Mammary epithelial cell (primary cell): Measurements from ENCODE around the gene F11R.

Experiments
- CTCF ChIP-seq, 2 donors: IDR thresholded peaks in 1 of 2; conservative IDR thresholded peaks in 1 of 2; 2 replicates each; pipeline ENCODE4 v1.5.1; 2011 to 2012; ENCODE audit warnings: inconsistent platforms in 2 of 2, low read length in 2 of 2, mild to moderate bottlenecking in 2 of 2, control low read depth in 1 of 2, low read depth in 1 of 2; ENCODE audit not compliant: insufficient read depth in 1 of 2; ENCODE audit errors: extremely low read depth in 1 of 2
- EZH2 ChIP-seq: IDR thresholded peaks from 2 replicates; pipeline ENCODE4 v1.6.1; 2012; ENCODE audit warnings: low read length, inconsistent platforms, borderline replicate concordance

- TF ChIP-seq CTCF (conservative IDR thresholded peaks at IDR 0.05 in 1 of 2, IDR thresholded peaks at IDR 0.05 in 1 of 2; ENCODE audit: extremely low read depth in 1 of 2, insufficient read depth in 1 of 2, low read depth in 1 of 2, low read length in 2 of 2) = no peak
- TF ChIP-seq EZH2 = no peak
Measured at GRCh38 chr1:160987359-160988050, 33.4 kb downstream of the F11R start.
